Measurements from ENCODE around the gene ELK4. TPM values are rescaled to one million over a fixed set of nuclear protein-coding genes. Genes with fewer than 3 reads are reported as not detected.

ELK4 gene
- total and polyA plus RNA-seq, 2 of the 13 experiments (the other 11 are each of a cell fraction or from before 2014, with no cell fraction given) = 8.3 to 13.1 TPM

DNA sequence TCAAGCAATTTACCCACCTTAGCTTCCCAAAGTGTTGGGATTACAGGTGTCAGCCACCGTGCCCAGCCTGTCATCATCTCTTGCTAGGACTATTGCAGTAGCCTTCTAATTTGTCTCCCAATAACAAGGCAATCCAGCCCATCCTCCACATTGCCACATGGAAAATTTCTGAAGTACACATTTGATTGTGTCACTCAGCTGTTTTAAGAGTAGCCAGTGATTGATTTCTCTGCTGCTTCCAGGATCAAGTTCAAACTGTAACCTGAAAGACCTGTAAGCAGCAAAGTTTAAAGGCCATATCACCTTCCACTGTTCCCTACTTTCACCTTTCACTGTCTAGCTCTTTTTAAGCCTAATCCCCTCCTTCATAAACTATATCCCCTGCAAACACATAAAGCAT is 7.8 kb upstream of the ELK4 start (continued):
- TF ChIP-seq ETV5 (CRISPR knock-in tag; IDR thresholded peaks at IDR 0.05; ENCODE audit: borderline replicate concordance) (peak; percentile 15; the same call in 1 of the 2 replicates), SAP130 (CRISPR knock-in tag; IDR thresholded peaks at IDR 0.05; ENCODE audit: low read depth) (peak; percentile 58)

DNA sequence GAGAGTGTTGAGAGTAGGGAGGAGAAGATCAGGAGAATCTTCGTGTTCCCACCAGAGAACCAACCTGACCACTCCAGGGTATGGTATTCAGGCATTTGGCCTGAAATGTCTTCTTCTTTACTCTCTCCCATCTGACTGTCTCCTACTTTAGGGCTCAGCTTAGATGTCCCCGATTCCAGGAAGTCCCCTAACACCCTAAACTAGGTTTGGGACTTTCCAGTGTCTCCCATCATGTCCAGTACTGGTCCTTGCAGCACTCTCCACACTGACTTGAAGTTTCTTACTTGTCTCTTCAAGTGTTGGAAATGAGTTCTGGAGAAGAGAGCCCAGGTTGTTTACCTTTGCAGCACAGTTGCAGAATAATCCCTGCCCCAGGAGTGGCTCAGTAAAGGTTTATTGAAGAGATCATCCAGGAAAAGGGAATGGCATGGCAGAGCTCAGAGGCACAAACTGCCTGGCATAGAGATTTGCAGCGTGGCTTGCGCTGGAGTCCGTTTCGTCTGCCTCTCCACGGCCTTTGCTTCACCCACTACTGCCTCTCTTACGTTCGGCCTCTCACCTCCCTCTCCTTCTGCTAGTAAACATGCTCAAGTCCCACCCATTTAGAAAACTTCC is 6.2 kb upstream of the ELK4 start:
- no peak overlapping the region for H3K9ac ChIP-seq (ENCODE audit: insufficient read depth, low read depth, low read length)
- in situ Hi-C loops (cut with HindIII; ENCODE audit: extremely low pct_ligation_motif_present, low pct_unique_long_range_greater_than_20kb) (no loop called here), intact Hi-C loops (cut with micrococcal nuclease; ENCODE audit: unreplicated experiment) (no loop called here)
- H3K4me3 ChIP-seq (replicated peaks in 1 of 3; ENCODE audit: insufficient read depth in 1 of 3, low read depth in 2 of 3, low read length in 3 of 3) = no peak overlapping the region
- DNase-seq (ENCODE audit: low spot score) (no peak), ATAC-seq (no peak), FAIRE-seq (no peak)
- ChIA-PET CTCF (ENCODE audit: low intra/inter-chr PET ratio, low total read pairs) (no interaction called here), POLR2A (no interaction called here)
- H3K36me3 ChIP-seq (replicated peaks in 1 of 2; ENCODE audit: control insufficient read depth in 1 of 2, insufficient read depth in 2 of 2, low read length in 2 of 2) = no peaks in the 10 kb centered on the region
- H3K79me2 ChIP-seq (ENCODE audit: insufficient read depth, low read length) = no peaks in the 10 kb centered on the region
- no peak overlapping the region for H3K27ac ChIP-seq (ENCODE audit: extremely low read length, insufficient read depth, low read length)
- 72% methylated on average over 9 of the region's 9 CpGs for WGBS (ENCODE audit: low lambda C conversion rate)
- H2AFZ ChIP-seq (ENCODE audit: low read length) = no peak overlapping the region
- H3K27me3 ChIP-seq (ENCODE audit: control insufficient read depth in 1 of 2, insufficient read depth in 2 of 2, low read length in 2 of 2) = no peaks in the 10 kb centered on the region
- no TSS peak for BruUV-seq (replicated peaks)
- no peak overlapping the region for H3K4me2 ChIP-seq (ENCODE audit: low read depth, low read length)
- H4K20me1 ChIP-seq (ENCODE audit: insufficient read depth, low read length) = no peaks in the 10 kb centered on the region
- no peak for TF ChIP-seq JDP2 (CRISPR knock-in tag; IDR thresholded peaks at IDR 0.05; ENCODE audit: borderline replicate concordance)
- TF ChIP-seq, protein P1, sequence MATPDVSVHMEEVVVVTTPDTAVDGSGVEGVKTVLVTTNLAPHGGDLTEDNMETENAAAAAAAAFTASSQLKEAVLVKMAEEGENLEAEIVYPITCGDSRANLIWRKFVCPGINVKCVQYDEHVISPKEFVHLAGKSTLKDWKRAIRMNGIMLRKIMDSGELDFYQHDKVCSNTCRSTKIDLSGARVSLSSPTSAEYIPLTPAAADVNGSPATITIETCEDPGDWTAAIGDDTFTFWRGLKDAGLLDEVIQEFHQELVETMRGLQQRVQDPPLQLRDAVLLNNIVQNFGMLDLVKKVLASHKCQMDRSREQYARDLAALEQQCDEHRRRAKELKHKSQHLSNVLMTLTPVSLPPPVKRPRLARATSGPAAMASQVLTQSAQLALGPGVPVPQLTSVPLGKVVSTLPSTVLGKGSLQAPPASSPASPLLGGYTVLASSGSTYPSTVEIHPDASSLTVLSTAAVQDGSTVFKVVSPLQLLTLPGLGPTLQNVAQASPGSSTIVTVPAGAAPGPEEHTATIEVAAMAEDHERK (CRISPR knock-in tag; IDR thresholded peaks at IDR 0.05; ENCODE audit: low read depth) = no peak
- TF ChIP-seq SMAD3 (CRISPR knock-in tag; IDR thresholded peaks at IDR 0.05) = no peak
- TF ChIP-seq ZZZ3 (CRISPR knock-in tag; IDR thresholded peaks at IDR 0.05; ENCODE audit: borderline replicate concordance) = no peak
- peaks cover 83% of the 10 kb centered on the region for H3K4me1 ChIP-seq (ENCODE audit: insufficient read depth, low read length)
- no peaks in the 10 kb centered on the region for H3K9me3 ChIP-seq (ENCODE audit: low read length)
